ENCODE measurements around the gene PANK1. TPM values are rescaled to one million over a fixed set of nuclear protein-coding genes. Genes with fewer than 3 reads are reported as not detected.
"Not testable (repeated sequence)": the region's sequence is repeated elsewhere in the genome, so short reads cannot be mapped to it uniquely, and the experiment has no call there.

The PANK1 gene
- total RNA-seq, 1 donor from 2014 or later = 7.9 TPM

GRCh38 chr10:89549510-89549909 is 95.5 kb downstream of the PANK1 start:
- H3K36me3 Mint-ChIP-seq (ENCODE audit: low read depth, unreplicated experiment) = no peaks in the 10 kb centered on the region
- Histone ChIP-seq H3K36me3 (ENCODE audit: insufficient read depth, low read length) (no peaks in the 10 kb centered on the region), H4K20me1 (ENCODE audit: insufficient read depth, low read length) (no peaks in the 10 kb centered on the region), H3K4me3 (ENCODE audit: insufficient read depth, low read depth, low read length) (no peak overlapping the region), H3K9me3 (ENCODE audit: insufficient read depth, low read depth, low read length) (no peaks in the 10 kb centered on the region), H3K4me1 (ENCODE audit: insufficient read depth, low read length) (peaks cover 8% of the 10 kb centered on the region), H3K4me2 (ENCODE audit: low read length) (no peak overlapping the region), H2AFZ (ENCODE audit: low read depth, low read length) (no peak overlapping the region), H3K27ac (ENCODE audit: low read depth, low read length) (no peak overlapping the region), H3K79me2 (ENCODE audit: insufficient read depth, low read length) (no peaks in the 10 kb centered on the region), H3K27me3 (ENCODE audit: insufficient read depth, low read length) (no peaks in the 10 kb centered on the region), H3K9ac (ENCODE audit: low read length) (no peak overlapping the region)
- TF ChIP-seq, protein P1, sequence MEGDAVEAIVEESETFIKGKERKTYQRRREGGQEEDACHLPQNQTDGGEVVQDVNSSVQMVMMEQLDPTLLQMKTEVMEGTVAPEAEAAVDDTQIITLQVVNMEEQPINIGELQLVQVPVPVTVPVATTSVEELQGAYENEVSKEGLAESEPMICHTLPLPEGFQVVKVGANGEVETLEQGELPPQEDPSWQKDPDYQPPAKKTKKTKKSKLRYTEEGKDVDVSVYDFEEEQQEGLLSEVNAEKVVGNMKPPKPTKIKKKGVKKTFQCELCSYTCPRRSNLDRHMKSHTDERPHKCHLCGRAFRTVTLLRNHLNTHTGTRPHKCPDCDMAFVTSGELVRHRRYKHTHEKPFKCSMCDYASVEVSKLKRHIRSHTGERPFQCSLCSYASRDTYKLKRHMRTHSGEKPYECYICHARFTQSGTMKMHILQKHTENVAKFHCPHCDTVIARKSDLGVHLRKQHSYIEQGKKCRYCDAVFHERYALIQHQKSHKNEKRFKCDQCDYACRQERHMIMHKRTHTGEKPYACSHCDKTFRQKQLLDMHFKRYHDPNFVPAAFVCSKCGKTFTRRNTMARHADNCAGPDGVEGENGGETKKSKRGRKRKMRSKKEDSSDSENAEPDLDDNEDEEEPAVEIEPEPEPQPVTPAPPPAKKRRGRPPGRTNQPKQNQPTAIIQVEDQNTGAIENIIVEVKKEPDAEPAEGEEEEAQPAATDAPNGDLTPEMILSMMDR (IDR thresholded peaks at IDR 0.05; ENCODE audit: insufficient read depth, low read depth, low read length) = no peak
- TF ChIP-seq EZH2 (IDR thresholded peaks at IDR 0.05; ENCODE audit: insufficient read depth, low read length) = no peak
- DNase-seq (ENCODE audit: low read depth) = no peak
- no peak for FAIRE-seq
- H3K27ac Mint-ChIP-seq (ENCODE audit: unreplicated experiment) = no peak overlapping the region
- H3K27me3 Mint-ChIP-seq (ENCODE audit: low read depth, unreplicated experiment) = no peaks in the 10 kb centered on the region
- H3K4me1 Mint-ChIP-seq (ENCODE audit: low read depth, unreplicated experiment) = peaks cover 10% of the 10 kb centered on the region
- H3K4me3 Mint-ChIP-seq (ENCODE audit: unreplicated experiment) = no peak overlapping the region
- H3K9me3 Mint-ChIP-seq (ENCODE audit: unreplicated experiment) = no peaks in the 10 kb centered on the region

- H3K27me3 Mint-ChIP-seq (ENCODE audit: low read depth, unreplicated experiment) = no peaks in the 10 kb centered on the region
- TF ChIP-seq, protein P1 (IDR thresholded peaks at IDR 0.05; ENCODE audit: insufficient read depth, low read depth, low read length) = no peak
- no peak overlapping the region for H3K4me3 Mint-ChIP-seq (ENCODE audit: unreplicated experiment)
- FAIRE-seq (no peak), DNase-seq (ENCODE audit: low read depth) (no peak)
- no peak overlapping the region for H3K27ac ChIP-seq (ENCODE audit: low read depth, low read length)
- H3K9me3 ChIP-seq (ENCODE audit: insufficient read depth, low read depth, low read length) = no peaks in the 10 kb centered on the region
- no peaks in the 10 kb centered on the region for H3K9me3 Mint-ChIP-seq (ENCODE audit: unreplicated experiment)
- no peak overlapping the region for H3K4me3 ChIP-seq (ENCODE audit: insufficient read depth, low read depth, low read length)
- no peaks in the 10 kb centered on the region for H3K79me2 ChIP-seq (ENCODE audit: insufficient read depth, low read length)
- H3K4me1 Mint-ChIP-seq (ENCODE audit: low read depth, unreplicated experiment) = peaks cover 8% of the 10 kb centered on the region
- H3K27me3 ChIP-seq (ENCODE audit: insufficient read depth, low read length) = no peaks in the 10 kb centered on the region
- H3K9ac ChIP-seq (ENCODE audit: low read length) = no peak overlapping the region
- H3K36me3 ChIP-seq (ENCODE audit: insufficient read depth, low read length) = no peaks in the 10 kb centered on the region
- no peak overlapping the region for H3K4me2 ChIP-seq (ENCODE audit: low read length)
- H2AFZ ChIP-seq (ENCODE audit: low read depth, low read length) = no peak overlapping the region
- H3K4me1 ChIP-seq (ENCODE audit: insufficient read depth, low read length) = peaks cover 6% of the 10 kb centered on the region
- H3K27ac Mint-ChIP-seq (ENCODE audit: unreplicated experiment) = no peak overlapping the region
- no peaks in the 10 kb centered on the region for H4K20me1 ChIP-seq (ENCODE audit: insufficient read depth, low read length)
- no peaks in the 10 kb centered on the region for H3K36me3 Mint-ChIP-seq (ENCODE audit: low read depth, unreplicated experiment)
Observed at GRCh38 chr10:89548673-89549072, 96.4 kb downstream of the PANK1 start.

DNA sequence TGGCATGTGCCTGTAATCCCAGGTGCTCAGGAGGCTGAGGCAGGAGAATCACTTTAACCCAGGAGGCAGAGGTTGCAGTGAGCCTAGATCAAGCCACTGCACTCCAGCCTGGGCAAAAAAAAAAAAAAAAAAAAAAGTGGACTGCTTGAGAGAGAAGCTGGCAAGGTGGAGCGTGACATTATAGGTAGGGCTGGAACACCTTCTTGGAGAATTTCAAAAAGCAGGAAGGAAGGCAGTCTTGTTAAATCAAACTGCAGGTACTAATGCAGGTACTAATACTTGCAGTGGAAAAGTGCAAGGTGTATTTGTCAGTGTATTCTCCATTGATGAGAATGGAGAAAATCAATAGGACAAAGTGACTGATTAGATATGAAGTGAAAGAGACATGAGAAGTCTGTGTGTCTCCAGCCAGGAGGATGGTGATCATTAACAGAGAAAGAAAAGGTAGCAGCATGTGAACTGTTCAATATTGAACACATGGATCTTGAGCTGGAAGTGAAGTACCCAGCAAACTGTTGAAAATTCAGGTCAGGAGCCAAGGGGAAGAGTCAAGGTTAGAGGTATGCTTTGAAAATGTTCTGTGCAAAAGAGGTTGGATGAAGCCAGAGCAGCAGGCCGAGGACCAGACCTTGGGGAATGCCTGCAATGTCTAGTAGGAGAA is 97.1 kb downstream of the PANK1 start:
- H3K4me3 ChIP-seq (ENCODE audit: insufficient read depth, low read depth, low read length) = no peak overlapping the region
- peaks cover under 1% of the 10 kb centered on the region for H3K4me1 ChIP-seq (ENCODE audit: insufficient read depth, low read length)
- peaks cover 2% of the 10 kb centered on the region for H3K4me1 Mint-ChIP-seq (ENCODE audit: low read depth, unreplicated experiment)
- H3K9me3 Mint-ChIP-seq (ENCODE audit: unreplicated experiment) = no peaks in the 10 kb centered on the region
- H3K27ac Mint-ChIP-seq (ENCODE audit: unreplicated experiment) = no peak overlapping the region
- no peak overlapping the region for H3K9ac ChIP-seq (ENCODE audit: low read length)
- no peak overlapping the region for H3K4me2 ChIP-seq (ENCODE audit: low read length)
- DNase-seq (ENCODE audit: low read depth) (no peak), FAIRE-seq (no peak)
- no peak for TF ChIP-seq EZH2 (IDR thresholded peaks at IDR 0.05; ENCODE audit: insufficient read depth, low read length)
- TF ChIP-seq, protein P1 (IDR thresholded peaks at IDR 0.05; ENCODE audit: insufficient read depth, low read depth, low read length) = no peak
- no peaks in the 10 kb centered on the region for H3K79me2 ChIP-seq (ENCODE audit: insufficient read depth, low read length)
- H3K27ac ChIP-seq (ENCODE audit: low read depth, low read length) = no peak overlapping the region
- no peaks in the 10 kb centered on the region for H3K36me3 Mint-ChIP-seq (ENCODE audit: low read depth, unreplicated experiment)
- H3K27me3 Mint-ChIP-seq (ENCODE audit: low read depth, unreplicated experiment) = no peaks in the 10 kb centered on the region
- H3K9me3 ChIP-seq (ENCODE audit: insufficient read depth, low read depth, low read length) = no peaks in the 10 kb centered on the region
- H3K27me3 ChIP-seq (ENCODE audit: insufficient read depth, low read length) = no peaks in the 10 kb centered on the region
- H3K36me3 ChIP-seq (ENCODE audit: insufficient read depth, low read length) = no peaks in the 10 kb centered on the region
- no peak overlapping the region for H2AFZ ChIP-seq (ENCODE audit: low read depth, low read length)
- H4K20me1 ChIP-seq (ENCODE audit: insufficient read depth, low read length) = no peaks in the 10 kb centered on the region
- H3K4me3 Mint-ChIP-seq (ENCODE audit: unreplicated experiment) = no peak overlapping the region

GRCh38 chr10:89546651-89547050 is 98.4 kb downstream of the PANK1 start:
- not testable (repeated sequence) for H3K27me3 Mint-ChIP-seq (ENCODE audit: low read depth, unreplicated experiment); H3K4me3 ChIP-seq (ENCODE audit: insufficient read depth, low read depth, low read length); H3K4me1 Mint-ChIP-seq (ENCODE audit: low read depth, unreplicated experiment); H3K9me3 ChIP-seq (ENCODE audit: insufficient read depth, low read depth, low read length); H4K20me1 ChIP-seq (ENCODE audit: insufficient read depth, low read length); H3K27ac Mint-ChIP-seq (ENCODE audit: unreplicated experiment); H3K4me3 Mint-ChIP-seq (ENCODE audit: unreplicated experiment); H2AFZ ChIP-seq (ENCODE audit: low read depth, low read length); DNase-seq (ENCODE audit: low read depth); H3K27me3 ChIP-seq (ENCODE audit: insufficient read depth, low read length); H3K79me2 ChIP-seq (ENCODE audit: insufficient read depth, low read length); H3K36me3 Mint-ChIP-seq (ENCODE audit: low read depth, unreplicated experiment); H3K4me2 ChIP-seq (ENCODE audit: low read length); H3K36me3 ChIP-seq (ENCODE audit: insufficient read depth, low read length); H3K4me1 ChIP-seq (ENCODE audit: insufficient read depth, low read length); FAIRE-seq; H3K9me3 Mint-ChIP-seq (ENCODE audit: unreplicated experiment); H3K9ac ChIP-seq (ENCODE audit: low read length); H3K27ac ChIP-seq (ENCODE audit: low read depth, low read length)
